GM19467 (cell line): ENCODE data around the gene RNF180.
"Not testable (repeated sequence)": the region's sequence is repeated elsewhere in the genome, so short reads cannot be mapped to it uniquely, and the experiment has no call there.

Experiments used
- ATAC-seq: cut with Tn5 transposase; IDR thresholded peaks from one replicate; pipeline ENCODE4 v1.9.1; 2021; ENCODE audit warnings: mild to moderate bottlenecking, moderate library complexity; ENCODE audit not compliant: unreplicated experiment

The RNF180 gene

DNA sequence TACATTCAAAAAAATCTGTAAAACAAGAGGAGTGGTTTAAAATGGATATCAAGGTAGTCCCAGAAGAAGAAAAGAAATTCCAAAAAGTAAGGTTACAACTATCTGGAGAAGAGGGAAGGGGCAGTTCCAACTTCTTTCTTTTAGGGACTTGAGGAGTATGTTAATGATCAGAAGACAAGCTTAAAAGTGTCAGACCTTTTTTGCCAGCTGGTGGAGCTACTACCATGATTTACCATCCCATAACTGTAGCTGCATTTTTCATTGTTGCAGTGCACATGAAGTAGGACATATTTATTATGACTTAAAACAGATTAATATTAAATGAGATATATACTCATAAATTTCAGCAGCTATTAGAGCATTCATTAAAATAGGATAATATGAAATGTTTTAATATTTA, 181.7 kb downstream of the RNF180 start:
- no peak for ATAC-seq

- no peak for ATAC-seq
Measured at GRCh38 chr5:64364426-64364825, 198.8 kb downstream of the RNF180 start.

DNA sequence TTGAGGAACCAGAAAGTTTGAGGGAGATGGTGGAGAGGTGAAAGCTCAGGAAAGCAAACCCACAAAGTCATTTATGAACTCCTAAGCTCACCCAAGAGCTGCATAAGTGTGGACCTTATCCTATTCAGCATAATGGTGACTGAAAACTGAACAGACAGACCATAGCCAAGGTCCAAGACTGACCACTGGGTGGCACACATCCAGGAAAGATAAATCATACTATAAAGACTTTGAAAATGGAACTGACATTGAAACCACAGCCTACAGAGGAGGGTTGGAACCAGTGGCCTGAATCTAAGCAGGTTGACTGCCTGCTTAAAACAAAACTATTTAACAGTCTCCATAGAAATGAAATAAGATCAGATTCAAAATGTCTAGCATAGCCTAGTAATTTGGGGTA, 219.1 kb downstream of the RNF180 start:
- ATAC-seq = peak; percentile 94

- ATAC-seq = no peak
Measured at GRCh38 chr5:64397552-64397951, 231.9 kb downstream of the RNF180 start.

- ATAC-seq = not testable (repeated sequence)
Measured at GRCh38 chr5:64398735-64399134, 233.1 kb downstream of the RNF180 start.

- ATAC-seq = not testable (repeated sequence)
Measured at GRCh38 chr5:64407103-64407825, 241.6 kb downstream of the RNF180 start.

DNA sequence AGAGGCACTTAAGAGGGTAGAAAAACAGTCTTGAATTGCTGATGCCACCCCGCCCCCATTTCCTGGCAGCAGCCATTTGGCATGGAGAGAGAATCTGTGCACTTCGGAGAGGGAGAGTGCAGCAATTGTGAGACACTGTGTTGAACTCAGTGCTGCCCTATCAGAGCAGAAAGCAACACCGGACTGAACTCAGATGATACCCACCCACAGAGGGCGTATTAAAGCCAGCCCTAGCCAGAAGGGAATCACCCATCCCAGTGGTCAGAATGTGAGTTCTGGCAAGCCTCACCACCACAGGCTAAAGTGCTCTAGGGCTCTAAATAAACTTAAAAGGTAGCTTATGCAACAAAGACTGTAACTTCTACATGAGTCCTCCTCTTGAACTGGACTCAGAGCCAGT, 251.7 kb downstream of the RNF180 start:
- no peak for ATAC-seq

DNA sequence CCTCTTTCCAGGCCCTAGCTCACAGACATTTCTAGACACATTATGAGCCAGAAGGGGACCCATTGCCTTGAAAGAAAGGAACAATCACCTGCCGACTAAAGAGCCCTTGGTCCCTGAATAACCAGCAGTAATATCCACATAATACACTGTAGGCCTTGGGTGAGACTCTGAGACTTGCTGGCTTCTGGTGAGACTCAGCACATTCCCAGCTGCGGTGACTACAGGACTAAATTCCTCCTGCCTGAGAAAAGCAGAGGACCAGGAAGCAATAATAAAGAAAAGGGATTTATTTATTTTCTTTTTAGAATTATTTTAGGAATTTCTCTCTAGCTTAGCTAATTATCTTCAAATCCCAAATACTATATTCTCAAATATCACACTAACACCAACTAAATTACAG, 252.4 kb downstream of the RNF180 start:
- no peak for ATAC-seq
